ENCODE measurements around the gene PSD. TPM values are rescaled to one million over a fixed set of nuclear protein-coding genes. Genes with fewer than 3 reads are reported as not detected.

Gene PSD
- total and polyA plus RNA-seq, 10 of the 15 experiments (the other 5 are each of a cell fraction or from before 2014, with no cell fraction given): 0.11 to 2.0 (median 0.49) TPM; not detected in 2

GRCh38 chr10:102461187-102462054, 42.8 kb upstream of the PSD start (continued):
- no peak for TF ChIP-seq YBX1 (IDR thresholded peaks at IDR 0.05)
- TF ChIP-seq USF1 (IDR thresholded peaks at IDR 0.05; ENCODE audit: borderline replicate concordance, extremely low read length, insufficient read depth, low read depth, low read length): peak; percentile 90
- no peak for TF ChIP-seq ESRRA (IDR thresholded peaks at IDR 0.05; ENCODE audit: low read length)
- peak; percentile 88 for TF ChIP-seq HCFC1 (IDR thresholded peaks at IDR 0.05; ENCODE audit: low read length)
- no peak for TF ChIP-seq ZZZ3 (IDR thresholded peaks at IDR 0.05; ENCODE audit: control insufficient read depth, insufficient read length, low read depth)
- peak; percentile 77 for TF ChIP-seq NRF1 (conservative IDR thresholded peaks at IDR 0.05; ENCODE audit: low read depth, low read length)
- peak; percentile 81 for TF ChIP-seq USF2 (IDR thresholded peaks at IDR 0.05; ENCODE audit: borderline replicate concordance, low read depth, low read length)
- TF ChIP-seq GABPA (IDR thresholded peaks at IDR 0.05; ENCODE audit: low read depth): no peak
- TF ChIP-seq E4F1 (IDR thresholded peaks at IDR 0.05; ENCODE audit: borderline replicate concordance, partially characterized antibody): no peak
- TF ChIP-seq PAX5 (IDR thresholded peaks at IDR 0.05; ENCODE audit: borderline replicate concordance, low read depth, low read length): no peak
- peak; percentile 100 for TF ChIP-seq YY1 (IDR thresholded peaks at IDR 0.05; ENCODE audit: low read depth, low read length)
- TF ChIP-seq RB1 (IDR thresholded peaks at IDR 0.05; ENCODE audit: borderline replicate concordance): peak; percentile 58; the same call in 1 of the 2 replicates
- TF ChIP-seq ZNF207 (IDR thresholded peaks at IDR 0.05; ENCODE audit: borderline replicate concordance): peak; percentile 86
- peak; percentile 69 for TF ChIP-seq CREM (IDR thresholded peaks at IDR 0.05; ENCODE audit: low read depth)
- TF ChIP-seq POU2F2 (IDR thresholded peaks at IDR 0.05; ENCODE audit: borderline replicate concordance, low read depth, low read length): no peak
- TF ChIP-seq MXI1 (IDR thresholded peaks at IDR 0.05; ENCODE audit: low read depth, low read length): peak; percentile 83
- no peak for TF ChIP-seq HSF1 (IDR thresholded peaks at IDR 0.05; ENCODE audit: low read depth, low read length)
- peak; percentile 85 for TF ChIP-seq NFYB (IDR thresholded peaks at IDR 0.05; ENCODE audit: insufficient read depth, low read depth, low read length)
- TF ChIP-seq SUZ12 (IDR thresholded peaks at IDR 0.05; ENCODE audit: unreplicated experiment): no peak
- no peak for TF ChIP-seq RFX5 (IDR thresholded peaks at IDR 0.05; ENCODE audit: low read depth, low read length)
- TF ChIP-seq BRCA1 (IDR thresholded peaks at IDR 0.05; ENCODE audit: low read depth, low read length): no peak
- peak; percentile 85 for TF ChIP-seq CREB1 (IDR thresholded peaks at IDR 0.05; ENCODE audit: low read depth)
- TF ChIP-seq CBX5 (IDR thresholded peaks at IDR 0.05; ENCODE audit: low read depth): no peak
- peak; percentile 95 to 99 for TF ChIP-seq BHLHE40 (IDR thresholded peaks at IDR 0.05; ENCODE audit: borderline replicate concordance in 1 of 2, low read depth in 2 of 2, low read length in 1 of 2)

Data from GM12878 (cell line).